Ramos (cell line): ENCODE results near the gene HYDIN.
"Not testable (repeated sequence)": the region's sequence is repeated elsewhere in the genome, so short reads cannot be mapped to it uniquely, and the experiment has no call there.

Experiments
- in situ Hi-C: fragments of 300-500 bp; cut with MboI; formaldehyde crosslinking; loops from one replicate; pipeline ENCODE4 v1.14.3; 2022; ENCODE audit warnings: low sequenced_read_pairs; ENCODE audit not compliant: unreplicated experiment

The HYDIN gene

GRCh38 chr16:71226229-71227141, 4.0 kb downstream of the HYDIN start:
- in situ Hi-C loops: no loop called here

GRCh38 chr16:71225145-71225544, 5.4 kb downstream of the HYDIN start:
- in situ Hi-C loops: no loop called here

GRCh38 chr16:71218306-71218963, 12.1 kb downstream of the HYDIN start:
- in situ Hi-C loops: no loop called here

- in situ Hi-C loops: no loop called here
Measured at GRCh38 chr16:71217506-71217905, 13.0 kb downstream of the HYDIN start.

GRCh38 chr16:71216714-71217113, 13.8 kb downstream of the HYDIN start:
- in situ Hi-C loops: no loop called here

GRCh38 chr16:71214746-71215381, 15.7 kb downstream of the HYDIN start:
- in situ Hi-C loops: no loop called here

GRCh38 chr16:71205482-71206131, 24.9 kb downstream of the HYDIN start:
- in situ Hi-C loops: no loop called here

- in situ Hi-C loops: no loop called here
Measured at GRCh38 chr16:71203631-71204030, 26.9 kb downstream of the HYDIN start.

GRCh38 chr16:71201556-71201955, 29.0 kb downstream of the HYDIN start:
- in situ Hi-C loops: no loop called here

- in situ Hi-C loops: no loop called here
Measured at GRCh38 chr16:71201054-71201453, 29.5 kb downstream of the HYDIN start.

GRCh38 chr16:71198408-71198807, 32.1 kb downstream of the HYDIN start:
- in situ Hi-C loops: no loop called here

- in situ Hi-C loops: no loop called here
Measured at GRCh38 chr16:71192387-71192786, 38.1 kb downstream of the HYDIN start.

- in situ Hi-C loops: no loop called here
Measured at GRCh38 chr16:71188956-71189712, 41.4 kb downstream of the HYDIN start.

GRCh38 chr16:71185347-71185746, 45.2 kb downstream of the HYDIN start:
- in situ Hi-C loops: no loop called here

GRCh38 chr16:71179569-71179968, 51.0 kb downstream of the HYDIN start:
- in situ Hi-C loops: no loop called here

- in situ Hi-C loops: no loop called here
Measured at GRCh38 chr16:71172481-71173207, 57.9 kb downstream of the HYDIN start.

GRCh38 chr16:71161007-71161406, 69.5 kb downstream of the HYDIN start:
- in situ Hi-C loops: not testable (repeated sequence)

GRCh38 chr16:71157278-71157677, 73.2 kb downstream of the HYDIN start:
- in situ Hi-C loops: not testable (repeated sequence)

GRCh38 chr16:71153329-71153728, 77.2 kb downstream of the HYDIN start:
- in situ Hi-C loops: not testable (repeated sequence)
